HG03108 (cell line): ENCODE measurements around the gene CNTNAP2.

Experiments used
- ATAC-seq: cut with Tn5 transposase; IDR thresholded peaks from one replicate; pipeline ENCODE4 v1.9.1; 2021; ENCODE audit warnings: moderate library complexity; ENCODE audit not compliant: unreplicated experiment

CNTNAP2 gene

GRCh38 chr7:146740039-146740438 lies 623.4 kb downstream of the CNTNAP2 start:
- ATAC-seq, result no peak

GRCh38 chr7:146741911-146742310 lies 625.3 kb downstream of the CNTNAP2 start:
- ATAC-seq, result no peak

- no peak for ATAC-seq
Measured at GRCh38 chr7:146754385-146754784, 637.8 kb downstream of the CNTNAP2 start.

- ATAC-seq, result no peak
Measured at GRCh38 chr7:146755585-146755984, 639.0 kb downstream of the CNTNAP2 start.

- no peak for ATAC-seq
Measured at GRCh38 chr7:146764458-146764857, 647.9 kb downstream of the CNTNAP2 start.

GRCh38 chr7:146768957-146769356 lies 652.4 kb downstream of the CNTNAP2 start:
- no peak for ATAC-seq

GRCh38 chr7:146772601-146773000 lies 656.0 kb downstream of the CNTNAP2 start:
- ATAC-seq, result no peak

GRCh38 chr7:146773506-146773905 lies 656.9 kb downstream of the CNTNAP2 start:
- no peak for ATAC-seq

GRCh38 chr7:146781352-146782116 lies 664.9 kb downstream of the CNTNAP2 start:
- ATAC-seq, result no peak

GRCh38 chr7:146787266-146787665 lies 670.7 kb downstream of the CNTNAP2 start:
- ATAC-seq, result no peak

- ATAC-seq, result no peak
Measured at GRCh38 chr7:146788008-146788407, 671.4 kb downstream of the CNTNAP2 start.

GRCh38 chr7:146791344-146792285 lies 675.0 kb downstream of the CNTNAP2 start:
- ATAC-seq, result no peak

GRCh38 chr7:146804620-146805019 lies 688.0 kb downstream of the CNTNAP2 start:
- no peak for ATAC-seq

- no peak for ATAC-seq
Measured at GRCh38 chr7:146805082-146805481, 688.5 kb downstream of the CNTNAP2 start.

- ATAC-seq, result no peak
Measured at GRCh38 chr7:146826329-146826728, 709.7 kb downstream of the CNTNAP2 start.

GRCh38 chr7:146830686-146831085 lies 714.1 kb downstream of the CNTNAP2 start:
- ATAC-seq, result no peak

GRCh38 chr7:146831875-146832274 lies 715.3 kb downstream of the CNTNAP2 start:
- ATAC-seq, result no peak

- ATAC-seq, result no peak
Measured at GRCh38 chr7:146844405-146844804, 727.8 kb downstream of the CNTNAP2 start.

GRCh38 chr7:146858690-146859089 lies 742.1 kb downstream of the CNTNAP2 start:
- ATAC-seq, result no peak

- ATAC-seq, result no peak
Measured at GRCh38 chr7:146861701-146862100, 745.1 kb downstream of the CNTNAP2 start.

GRCh38 chr7:146862415-146862814 lies 745.8 kb downstream of the CNTNAP2 start:
- ATAC-seq, result no peak

GRCh38 chr7:146864644-146865043 lies 748.0 kb downstream of the CNTNAP2 start:
- no peak for ATAC-seq
